HCEC 1CT (cell line): ENCODE measurements around the gene PRND.
"Not testable (repeated sequence)": the region's sequence is repeated elsewhere in the genome, so short reads cannot be mapped to it uniquely, and the experiment has no call there.

Experiments used
- DNase-seq: peaks from one replicate; pipeline ENCODE4 v3.0.0-alpha.2; 2017

PRND gene

GRCh38 chr20:4721719-4722118 is at the start of gene PRND:
TSS of gene PRND (plus strand) at chr20:4721909. CDS start at chr20:4724552, 2,643 bp downstream.
- DNase-seq, result no peak

GRCh38 chr20:4672948-4673347 is 48.8 kb upstream of the PRND start:
- DNase-seq, result no peak

GRCh38 chr20:4673371-4674001 is 48.2 kb upstream of the PRND start:
- no peak for DNase-seq

- no peak for DNase-seq
These were observed 47.0 kb upstream of the PRND start for GRCh38 chr20:4674672-4675071.

GRCh38 chr20:4677846-4678245 is 43.9 kb upstream of the PRND start:
- no peak for DNase-seq

- no peak for DNase-seq
These were observed 40.3 kb upstream of the PRND start for GRCh38 chr20:4681401-4681800.

- DNase-seq, result peak; percentile 80
These were observed 39.7 kb upstream of the PRND start for GRCh38 chr20:4681991-4682401.

GRCh38 chr20:4682682-4683081 is 39.0 kb upstream of the PRND start:
- DNase-seq, result no peak

GRCh38 chr20:4683261-4683660 is 38.4 kb upstream of the PRND start:
- DNase-seq, result no peak

GRCh38 chr20:4684837-4685413 is 36.8 kb upstream of the PRND start:
- DNase-seq, result peak; percentile 84

GRCh38 chr20:4685923-4686221 is 35.8 kb upstream of the PRND start:
- no peak for DNase-seq

- no peak for DNase-seq
These were observed 33.4 kb upstream of the PRND start for GRCh38 chr20:4688305-4688704.

- no peak for DNase-seq
These were observed 32.5 kb upstream of the PRND start for GRCh38 chr20:4689220-4689619.

- no peak for DNase-seq
These were observed 30.0 kb upstream of the PRND start for GRCh38 chr20:4691753-4692152.

GRCh38 chr20:4694076-4694475 is 27.6 kb upstream of the PRND start:
- no peak for DNase-seq

- no peak for DNase-seq
These were observed 24.4 kb upstream of the PRND start for GRCh38 chr20:4697189-4697830.

GRCh38 chr20:4697831-4698221 is 23.9 kb upstream of the PRND start:
- DNase-seq, result no peak

GRCh38 chr20:4699216-4699615 is 22.5 kb upstream of the PRND start:
- DNase-seq, result no peak

GRCh38 chr20:4699957-4700356 is 21.8 kb upstream of the PRND start:
- no peak for DNase-seq

- DNase-seq, result no peak
These were observed 19.0 kb upstream of the PRND start for GRCh38 chr20:4702562-4703280.

GRCh38 chr20:4703281-4703676 is 18.4 kb upstream of the PRND start:
- no peak for DNase-seq

- DNase-seq, result not testable (repeated sequence)
These were observed 14.8 kb upstream of the PRND start for GRCh38 chr20:4706941-4707340.

- DNase-seq, result no peak
These were observed 13.7 kb upstream of the PRND start for GRCh38 chr20:4708036-4708435.

GRCh38 chr20:4708856-4709255 is 12.9 kb upstream of the PRND start:
- no peak for DNase-seq
